Embryonic facial prominence (tissue), 1 donor: ENCODE measurements around the gene SPEG.

Source experiments
- DNase-seq: peaks from one replicate; pipeline ENCODE4 v3.0.0-alpha.2; 2016; ENCODE audit errors: extremely low spot score

SPEG gene

DNA sequence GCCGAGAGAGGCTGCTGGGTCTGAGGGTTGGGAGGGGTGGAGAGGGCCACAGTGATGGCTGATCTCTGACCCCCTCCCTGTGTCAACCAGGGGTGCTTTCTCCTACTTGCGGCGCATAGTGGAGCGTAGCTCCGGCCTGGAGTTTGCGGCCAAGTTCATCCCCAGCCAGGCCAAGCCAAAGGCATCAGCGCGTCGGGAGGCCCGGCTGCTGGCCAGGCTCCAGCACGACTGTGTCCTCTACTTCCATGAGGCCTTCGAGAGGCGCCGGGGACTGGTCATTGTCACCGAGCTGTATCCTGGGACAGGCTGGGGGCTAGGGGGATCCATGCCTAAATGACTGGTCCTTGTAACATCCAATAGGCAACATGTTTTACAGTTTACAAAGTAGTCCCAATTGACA lies 43.2 kb downstream of the SPEG start:
- DNase-seq = no peak

DNA sequence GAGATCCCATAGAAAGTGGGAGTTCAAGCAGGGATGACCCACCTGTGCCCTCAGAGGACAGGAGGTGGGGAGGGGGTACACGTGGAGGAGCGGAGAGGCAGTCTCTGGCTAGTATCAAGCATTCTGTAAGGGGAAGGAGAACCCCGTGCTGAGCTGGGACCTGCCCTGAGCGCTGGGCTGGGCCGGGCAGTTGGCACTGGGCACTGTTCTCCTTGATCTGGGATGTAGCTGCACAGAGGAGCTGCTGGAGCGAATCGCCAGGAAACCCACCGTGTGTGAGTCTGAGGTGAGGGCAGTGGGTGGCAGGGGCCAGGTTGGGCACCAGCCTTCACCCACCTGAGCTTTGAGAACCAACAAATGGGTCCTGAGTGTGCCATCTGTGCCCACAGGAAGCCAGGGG lies 44.3 kb downstream of the SPEG start:
- no peak for DNase-seq

DNA sequence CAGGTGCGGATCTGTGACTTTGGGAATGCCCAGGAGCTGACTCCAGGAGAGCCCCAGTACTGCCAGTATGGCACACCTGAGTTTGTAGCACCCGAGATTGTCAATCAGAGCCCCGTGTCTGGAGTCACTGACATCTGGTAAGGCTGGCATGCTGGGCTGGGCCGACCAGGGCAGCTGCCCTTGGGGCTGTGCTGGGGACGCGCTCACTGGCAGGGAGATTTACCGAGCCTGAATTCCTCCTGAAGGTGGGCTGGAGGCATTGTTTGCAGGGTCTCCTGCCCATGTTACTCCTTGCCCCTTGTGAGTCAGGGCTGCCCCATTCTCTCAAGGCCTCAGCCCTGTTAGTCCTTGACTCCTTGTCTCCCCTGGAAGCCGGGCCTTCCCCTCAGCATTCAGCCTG lies 45.4 kb downstream of the SPEG start:
- no peak for DNase-seq

DNA sequence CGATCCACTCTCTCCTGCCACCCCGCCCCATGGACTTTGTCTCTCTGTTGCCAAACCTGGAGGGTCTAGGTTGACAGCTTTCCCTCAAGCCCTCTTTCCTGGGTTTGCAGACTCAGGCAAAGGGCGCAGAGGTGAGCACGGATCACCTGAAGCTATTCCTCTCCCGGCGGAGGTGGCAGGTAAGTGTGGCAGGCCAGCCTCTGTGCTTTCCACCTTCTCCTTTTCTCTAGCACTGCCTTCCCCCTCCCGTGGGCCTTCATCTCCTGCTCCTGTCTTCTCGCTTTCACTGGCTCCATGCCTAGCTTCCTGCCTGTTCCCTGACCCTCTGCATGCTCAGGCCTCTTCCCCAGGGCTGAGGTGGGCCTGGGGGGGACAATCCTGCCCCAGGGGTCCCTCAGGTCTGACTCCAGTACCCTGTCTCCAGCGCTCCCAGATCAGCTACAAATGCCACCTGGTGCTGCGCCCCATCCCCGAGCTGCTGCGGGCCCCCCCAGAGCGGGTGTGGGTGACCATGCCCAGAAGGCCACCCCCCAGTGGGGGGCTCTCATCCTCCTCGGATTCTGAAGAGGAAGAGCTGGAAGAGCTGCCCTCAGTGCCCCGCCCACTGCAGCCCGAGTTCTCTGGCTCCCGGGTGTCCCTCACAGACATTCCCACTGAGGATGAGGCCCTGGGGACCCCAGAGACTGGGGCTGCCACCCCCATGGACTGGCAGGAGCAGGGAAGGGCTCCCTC lies 48.2 kb downstream of the SPEG start:
- no peak for DNase-seq

DNA sequence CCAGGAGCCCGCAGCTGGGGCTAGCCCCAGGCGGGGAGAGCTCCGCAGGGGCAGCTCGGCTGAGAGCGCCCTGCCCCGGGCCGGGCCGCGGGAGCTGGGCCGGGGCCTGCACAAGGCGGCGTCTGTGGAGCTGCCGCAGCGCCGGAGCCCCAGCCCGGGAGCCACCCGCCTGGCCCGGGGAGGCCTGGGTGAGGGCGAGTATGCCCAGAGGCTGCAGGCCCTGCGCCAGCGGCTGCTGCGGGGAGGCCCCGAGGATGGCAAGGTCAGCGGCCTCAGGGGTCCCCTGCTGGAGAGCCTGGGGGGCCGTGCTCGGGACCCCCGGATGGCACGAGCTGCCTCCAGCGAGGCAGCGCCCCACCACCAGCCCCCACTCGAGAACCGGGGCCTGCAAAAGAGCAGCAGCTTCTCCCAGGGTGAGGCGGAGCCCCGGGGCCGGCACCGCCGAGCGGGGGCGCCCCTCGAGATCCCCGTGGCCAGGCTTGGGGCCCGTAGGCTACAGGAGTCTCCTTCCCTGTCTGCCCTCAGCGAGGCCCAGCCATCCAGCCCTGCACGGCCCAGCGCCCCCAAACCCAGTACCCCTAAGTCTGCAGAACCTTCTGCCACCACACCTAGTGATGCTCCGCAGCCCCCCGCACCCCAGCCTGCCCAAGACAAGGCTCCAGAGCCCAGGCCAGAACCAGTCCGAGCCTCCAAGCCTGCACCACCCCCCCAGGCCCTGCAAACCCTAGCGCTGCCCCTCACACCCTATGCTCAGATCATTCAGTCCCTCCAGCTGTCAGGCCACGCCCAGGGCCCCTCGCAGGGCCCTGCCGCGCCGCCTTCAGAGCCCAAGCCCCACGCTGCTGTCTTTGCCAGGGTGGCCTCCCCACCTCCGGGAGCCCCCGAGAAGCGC lies 49.1 kb downstream of the SPEG start:
- no peak for DNase-seq

DNA sequence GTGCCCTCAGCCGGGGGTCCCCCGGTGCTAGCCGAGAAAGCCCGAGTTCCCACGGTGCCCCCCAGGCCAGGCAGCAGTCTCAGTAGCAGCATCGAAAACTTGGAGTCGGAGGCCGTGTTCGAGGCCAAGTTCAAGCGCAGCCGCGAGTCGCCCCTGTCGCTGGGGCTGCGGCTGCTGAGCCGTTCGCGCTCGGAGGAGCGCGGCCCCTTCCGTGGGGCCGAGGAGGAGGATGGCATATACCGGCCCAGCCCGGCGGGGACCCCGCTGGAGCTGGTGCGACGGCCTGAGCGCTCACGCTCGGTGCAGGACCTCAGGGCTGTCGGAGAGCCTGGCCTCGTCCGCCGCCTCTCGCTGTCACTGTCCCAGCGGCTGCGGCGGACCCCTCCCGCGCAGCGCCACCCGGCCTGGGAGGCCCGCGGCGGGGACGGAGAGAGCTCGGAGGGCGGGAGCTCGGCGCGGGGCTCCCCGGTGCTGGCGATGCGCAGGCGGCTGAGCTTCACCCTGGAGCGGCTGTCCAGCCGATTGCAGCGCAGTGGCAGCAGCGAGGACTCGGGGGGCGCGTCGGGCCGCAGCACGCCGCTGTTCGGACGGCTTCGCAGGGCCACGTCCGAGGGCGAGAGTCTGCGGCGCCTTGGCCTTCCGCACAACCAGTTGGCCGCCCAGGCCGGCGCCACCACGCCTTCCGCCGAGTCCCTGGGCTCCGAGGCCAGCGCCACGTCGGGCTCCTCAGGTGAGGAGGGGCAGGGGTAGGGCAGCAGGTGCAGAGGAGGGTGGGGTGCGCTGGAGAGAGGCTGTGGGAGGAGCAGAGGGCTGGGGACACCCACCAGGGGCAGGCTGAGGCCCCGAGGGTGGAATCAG lies 49.9 kb downstream of the SPEG start:
- DNase-seq = no peak

DNA sequence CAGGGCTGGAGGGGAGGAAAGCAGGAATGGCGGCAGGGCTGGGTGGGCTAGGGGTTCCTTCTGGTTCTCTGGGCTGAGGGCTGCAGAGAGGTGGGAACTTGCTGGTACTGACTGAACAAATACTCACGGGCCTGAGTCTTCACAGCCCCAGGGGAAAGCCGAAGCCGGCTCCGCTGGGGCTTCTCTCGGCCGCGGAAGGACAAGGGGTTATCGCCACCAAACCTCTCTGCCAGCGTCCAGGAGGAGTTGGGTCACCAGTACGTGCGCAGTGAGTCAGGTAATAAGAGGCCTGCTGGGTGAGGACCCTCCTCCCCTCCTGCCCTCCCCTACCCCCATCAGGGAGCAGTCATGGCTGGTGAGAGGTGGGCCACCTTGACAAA lies 50.5 kb downstream of the SPEG start:
- DNase-seq = no peak

DNA sequence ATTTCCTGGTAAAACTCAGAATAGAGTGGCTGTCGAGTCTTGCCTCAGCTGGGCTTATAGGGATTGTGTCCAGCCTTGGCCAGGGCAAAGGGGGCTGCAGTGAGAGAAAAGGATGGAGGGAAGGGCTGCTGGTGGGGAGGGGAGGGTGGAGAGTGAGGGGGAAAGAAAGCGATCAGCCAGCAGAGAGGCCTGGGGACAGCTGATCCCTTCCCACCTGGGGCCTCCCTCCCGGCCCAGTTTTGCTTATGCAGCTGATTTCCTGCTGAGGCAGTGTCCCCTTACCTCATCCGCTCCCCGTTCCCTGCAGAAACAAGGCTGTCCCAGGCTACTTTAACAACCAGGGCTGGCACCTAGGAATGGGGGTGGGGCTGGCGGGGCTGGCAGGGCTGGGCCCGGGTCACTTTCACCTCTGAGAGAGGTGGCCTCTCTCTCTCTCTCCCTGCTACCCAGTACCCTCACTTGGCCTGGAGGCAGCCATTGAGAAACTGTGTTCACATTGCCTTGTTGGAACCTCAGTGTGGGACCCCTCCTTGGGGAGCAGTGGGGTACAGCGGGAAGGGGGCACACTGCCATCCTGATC lies 51.8 kb downstream of the SPEG start:
- no peak for DNase-seq

DNA sequence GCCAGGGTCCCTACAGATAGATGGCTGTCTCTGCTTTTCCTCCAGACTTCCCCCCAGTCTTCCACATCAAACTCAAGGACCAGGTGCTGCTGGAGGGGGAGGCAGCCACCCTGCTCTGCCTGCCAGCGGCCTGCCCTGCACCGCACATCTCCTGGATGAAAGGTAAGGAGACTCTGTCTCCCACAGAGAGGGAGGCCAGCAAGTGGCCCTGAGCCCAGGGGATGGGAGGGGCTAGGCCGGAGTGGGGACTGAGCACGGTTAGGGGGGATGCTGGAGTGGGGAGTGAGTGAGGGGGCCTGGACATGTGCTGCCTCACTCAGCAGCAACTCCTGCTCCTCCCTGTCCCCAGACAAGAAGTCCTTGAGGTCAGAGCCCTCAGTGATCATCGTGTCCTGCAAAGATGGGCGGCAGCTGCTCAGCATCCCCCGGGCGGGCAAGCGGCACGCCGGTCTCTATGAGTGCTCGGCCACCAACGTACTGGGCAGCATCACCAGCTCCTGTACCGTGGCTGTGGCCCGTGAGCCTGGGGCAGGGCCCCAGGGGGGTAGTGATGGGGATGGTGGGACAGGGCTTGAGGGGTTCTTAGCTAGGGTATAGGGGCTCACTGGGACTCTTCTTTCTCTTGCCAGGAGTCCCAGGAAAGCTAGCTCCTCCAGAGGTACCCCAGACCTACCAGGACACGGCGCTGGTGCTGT lies 53.7 kb downstream of the SPEG start:
- DNase-seq = no peak

DNA sequence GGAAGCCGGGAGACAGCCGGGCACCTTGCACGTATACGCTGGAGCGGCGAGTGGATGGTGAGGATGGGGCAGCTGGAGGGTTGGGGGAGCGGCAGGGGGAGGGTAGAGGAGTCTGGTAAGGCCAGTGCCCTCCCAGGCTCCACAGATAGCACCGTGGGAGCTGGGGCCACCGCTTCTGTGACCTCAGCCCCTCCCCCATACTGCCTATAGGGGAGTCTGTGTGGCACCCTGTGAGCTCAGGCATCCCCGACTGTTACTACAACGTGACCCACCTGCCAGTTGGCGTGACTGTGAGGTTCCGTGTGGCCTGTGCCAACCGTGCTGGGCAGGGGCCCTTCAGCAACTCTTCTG lies 54.2 kb downstream of the SPEG start:
- DNase-seq = no peak

DNA sequence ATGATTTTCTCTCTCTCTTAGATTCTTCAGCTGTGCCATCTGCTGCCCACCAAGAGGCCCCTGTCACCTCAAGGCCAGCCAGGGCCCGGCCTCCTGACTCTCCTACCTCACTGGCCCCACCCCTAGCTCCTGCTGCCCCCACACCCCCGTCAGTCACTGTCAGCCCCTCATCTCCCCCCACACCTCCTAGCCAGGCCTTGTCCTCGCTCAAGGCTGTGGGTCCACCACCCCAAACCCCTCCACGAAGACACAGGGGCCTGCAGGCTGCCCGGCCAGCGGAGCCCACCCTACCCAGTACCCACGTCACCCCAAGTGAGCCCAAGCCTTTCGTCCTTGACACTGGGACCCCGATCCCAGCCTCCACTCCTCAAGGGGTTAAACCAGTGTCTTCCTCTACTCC lies 54.7 kb downstream of the SPEG start:
- DNase-seq = no peak

DNA sequence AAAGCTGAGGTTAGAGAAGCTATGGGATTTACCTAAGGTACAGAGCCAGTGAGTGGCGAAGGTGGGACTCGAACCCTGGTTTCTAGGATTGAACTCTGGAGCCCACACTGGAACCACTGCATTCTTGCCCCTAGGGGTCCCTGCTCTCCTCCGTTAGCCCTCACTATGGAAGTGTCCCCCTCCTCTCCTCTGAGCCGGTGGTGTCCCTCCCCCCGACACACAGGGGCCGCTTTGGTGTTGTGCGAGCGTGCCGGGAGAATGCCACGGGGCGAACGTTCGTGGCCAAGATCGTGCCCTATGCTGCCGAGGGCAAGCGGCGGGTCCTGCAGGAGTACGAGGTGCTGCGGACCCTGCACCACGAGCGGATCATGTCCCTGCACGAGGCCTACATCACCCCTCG lies 55.5 kb downstream of the SPEG start:
- DNase-seq = no peak

DNA sequence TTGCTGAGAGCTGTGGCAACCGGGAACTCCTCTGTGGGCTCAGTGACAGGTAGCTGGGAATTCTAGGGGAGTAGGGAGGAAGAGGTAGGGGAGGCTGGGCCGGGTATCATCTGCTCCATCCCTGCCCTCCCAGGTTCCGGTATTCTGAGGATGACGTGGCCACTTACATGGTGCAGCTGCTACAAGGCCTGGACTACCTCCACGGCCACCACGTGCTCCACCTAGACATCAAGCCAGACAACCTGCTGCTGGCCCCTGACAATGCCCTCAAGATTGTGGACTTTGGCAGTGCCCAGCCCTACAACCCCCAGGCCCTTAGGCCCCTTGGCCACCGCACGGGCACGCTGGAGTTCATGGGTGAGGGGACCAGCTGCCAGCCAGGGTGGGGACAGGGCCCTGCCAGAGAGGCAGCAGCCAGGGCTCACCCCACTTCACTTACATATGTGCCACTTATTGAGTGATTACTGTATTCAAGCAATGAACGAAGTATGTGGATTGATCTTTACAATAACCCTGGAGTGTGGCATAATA lies 56.0 kb downstream of the SPEG start:
- DNase-seq = no peak

DNA sequence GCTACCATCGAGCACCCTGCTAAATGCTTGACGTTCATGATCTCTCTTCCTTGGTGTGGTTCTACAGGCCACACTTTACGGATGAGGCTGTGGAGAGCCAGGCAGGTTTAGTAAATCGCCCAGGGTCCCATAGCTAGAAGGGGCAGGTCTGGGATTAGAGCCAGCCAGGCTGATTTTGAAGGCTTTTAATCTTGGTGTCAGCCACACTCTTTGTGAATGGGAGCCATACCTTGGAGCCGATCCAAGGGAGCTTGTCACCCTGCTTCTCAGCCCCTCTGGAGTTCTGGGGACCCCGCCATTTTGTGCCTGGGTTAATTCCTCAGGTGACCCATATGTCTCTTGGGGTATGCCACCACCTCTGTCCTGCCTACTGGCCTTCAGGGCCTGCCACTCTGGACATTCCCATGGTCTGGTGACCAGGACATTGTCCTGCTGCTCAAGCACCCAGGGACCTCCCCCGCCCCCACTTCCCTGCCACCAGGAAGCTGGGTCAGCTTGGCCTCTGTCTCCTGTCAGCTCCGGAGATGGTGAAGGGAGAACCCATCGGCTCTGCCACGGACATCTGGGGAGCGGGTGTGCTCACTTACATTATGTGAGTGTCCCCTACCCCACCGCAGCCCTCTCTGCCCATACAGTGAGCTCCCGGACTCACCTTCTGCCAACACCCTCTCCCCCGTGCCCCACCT lies 56.8 kb downstream of the SPEG start:
- no peak for DNase-seq

DNA sequence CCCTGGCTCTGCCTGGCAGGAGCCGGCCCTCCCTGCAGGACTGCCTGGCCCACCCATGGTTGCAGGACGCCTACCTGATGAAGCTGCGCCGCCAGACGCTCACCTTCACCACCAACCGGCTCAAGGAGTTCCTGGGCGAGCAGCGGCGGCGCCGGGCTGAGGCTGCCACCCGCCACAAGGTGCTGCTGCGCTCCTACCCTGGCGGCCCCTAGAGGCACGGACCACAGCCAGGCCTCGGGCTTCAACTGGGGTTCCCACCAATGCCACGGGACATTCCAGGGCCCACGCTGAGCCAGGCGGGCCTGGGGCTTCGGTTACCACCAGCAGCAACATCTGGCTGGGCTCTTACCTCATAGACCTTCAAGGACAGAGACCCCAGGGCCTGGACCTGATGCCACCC lies 57.9 kb downstream of the SPEG start:
- DNase-seq = no peak

DNA sequence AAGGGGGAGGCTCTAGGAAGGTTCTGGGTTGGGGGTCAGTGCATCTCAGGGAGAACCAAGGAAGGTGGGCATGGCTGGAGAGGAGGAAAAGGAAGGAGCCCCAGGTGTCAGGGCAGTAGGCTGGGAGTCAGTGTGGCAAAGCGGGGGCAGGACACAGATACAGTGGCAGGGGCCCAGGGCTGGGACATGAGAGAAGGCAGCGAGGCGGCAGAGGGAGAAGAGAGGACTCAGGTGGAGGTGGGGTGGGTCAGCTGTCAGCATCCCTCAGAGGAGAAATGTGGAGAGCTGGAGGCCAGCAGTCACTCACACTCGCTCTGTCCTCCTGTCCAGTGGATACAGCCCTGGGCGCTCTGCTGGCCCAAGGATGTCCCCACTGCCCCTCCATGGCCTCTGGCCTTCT lies 58.4 kb downstream of the SPEG start:
- DNase-seq = no peak

DNA sequence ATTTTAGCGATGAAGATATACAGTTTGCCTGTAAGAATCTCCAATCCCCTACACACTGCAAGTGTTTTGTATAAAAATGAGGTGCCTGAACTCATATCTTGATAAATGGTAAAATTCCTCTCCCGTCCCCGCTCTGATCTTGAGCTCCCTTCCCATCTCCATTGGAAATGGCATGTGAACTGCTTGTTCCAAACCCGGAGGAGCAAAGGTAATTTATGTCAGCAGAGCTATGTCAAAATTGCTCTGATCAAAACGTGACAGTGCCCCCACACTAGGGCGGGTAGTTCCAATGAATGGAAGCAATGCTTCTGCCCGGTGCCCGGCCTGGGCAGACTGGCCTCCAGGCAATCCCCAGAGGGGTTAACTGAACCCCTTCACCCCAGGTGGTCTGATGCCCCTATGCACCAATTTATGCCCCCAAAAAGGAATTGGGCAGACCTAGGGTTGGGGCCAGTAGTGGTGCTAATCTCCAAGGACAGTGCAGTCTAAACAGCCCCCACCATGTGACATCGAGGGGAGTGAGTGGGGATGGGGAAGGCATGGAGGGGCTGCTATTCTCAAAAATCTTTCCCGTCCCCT lies 60.4 kb downstream of the SPEG start:
- DNase-seq = no peak

DNA sequence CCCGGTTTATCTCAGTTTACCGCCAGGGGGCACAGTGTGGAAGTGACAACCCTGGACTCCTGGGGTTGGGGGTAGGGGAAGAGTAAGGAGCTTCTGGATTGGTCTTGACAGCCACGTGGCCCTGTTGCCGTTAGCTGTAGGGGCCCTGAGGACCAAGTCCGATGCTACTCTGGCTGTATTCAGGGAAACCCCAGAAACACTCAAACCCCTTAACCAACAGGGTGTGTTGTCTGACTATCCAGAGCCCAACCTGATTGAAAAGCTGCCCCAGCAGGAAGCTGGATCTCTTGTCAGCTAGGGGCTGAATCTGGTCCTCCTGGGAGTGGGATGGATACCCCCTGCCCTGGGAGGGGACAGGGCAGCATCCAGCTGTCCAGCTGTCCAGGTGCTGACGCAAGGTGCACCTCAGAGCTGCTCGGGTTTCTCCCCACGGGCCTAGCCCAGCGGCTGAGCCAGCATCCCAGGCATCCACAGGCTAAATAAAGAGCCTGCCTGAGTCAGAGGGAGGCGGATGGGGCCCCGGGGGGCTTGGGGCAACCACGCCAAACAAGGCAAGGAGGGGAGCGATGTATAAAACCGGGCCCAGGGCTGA lies 61.0 kb downstream of the SPEG start:
- no peak for DNase-seq

DNA sequence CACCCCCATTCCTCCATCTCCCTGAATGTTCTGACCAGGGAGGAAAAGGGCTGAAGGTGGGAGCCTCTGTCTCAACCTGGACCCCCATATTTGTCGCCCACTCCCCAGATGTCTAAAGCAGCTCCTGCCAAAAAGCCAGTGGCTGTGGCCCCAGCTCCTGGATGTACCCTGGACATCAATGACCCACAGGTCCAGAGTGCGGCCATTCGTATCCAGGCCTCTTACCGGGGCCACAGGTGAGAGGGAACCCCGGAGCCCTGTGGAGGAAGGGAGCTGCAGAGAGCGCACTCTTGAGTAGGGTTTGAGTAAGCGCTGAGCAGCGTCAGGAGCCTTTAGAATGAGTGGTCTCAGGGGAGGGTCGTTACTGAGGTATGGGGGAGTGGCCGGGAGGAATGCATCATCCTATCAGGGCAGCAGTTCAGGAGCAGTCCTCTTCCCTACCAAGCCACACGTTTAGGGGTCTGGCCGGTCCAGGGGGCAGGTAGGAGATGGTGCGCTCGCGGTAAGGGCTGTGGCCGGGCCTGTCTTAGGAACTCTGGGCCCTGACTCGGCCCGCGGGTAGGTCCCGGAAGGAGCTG lies 61.7 kb downstream of the SPEG start:
- DNase-seq = no peak
